GM12873 (cell line): ENCODE results near the gene PSPH.

Source experiments
- TF ChIP-seq, protein P1 (sequence below): IDR thresholded peaks from 2 replicates; pipeline ENCODE4 v1.5.1; 2012; ENCODE audit warnings: low read depth, mild to moderate bottlenecking, moderate library complexity, low read length, control low read depth; ENCODE audit not compliant: insufficient read depth; ENCODE audit errors: missing control alignments

Gene PSPH

DNA sequence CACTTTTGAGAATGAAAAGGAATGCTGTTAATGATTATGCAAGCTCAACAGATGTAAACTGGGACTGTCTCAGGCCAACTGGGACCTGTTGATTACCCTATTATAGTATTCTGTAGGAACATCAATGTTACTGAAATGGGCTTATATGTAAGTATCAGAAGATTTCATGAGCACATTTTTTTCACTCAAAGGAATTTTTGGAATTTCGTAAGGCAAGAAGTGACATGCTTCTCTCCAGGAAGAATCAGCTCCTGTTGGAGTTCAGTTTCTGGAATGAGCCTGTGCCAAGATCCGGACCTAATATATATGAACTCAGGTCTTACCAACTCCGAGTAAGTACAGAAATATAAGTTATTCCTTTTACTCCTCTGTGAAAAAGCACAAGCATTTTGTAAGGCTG is 67.7 kb downstream of the PSPH start:
- TF ChIP-seq, protein P1, sequence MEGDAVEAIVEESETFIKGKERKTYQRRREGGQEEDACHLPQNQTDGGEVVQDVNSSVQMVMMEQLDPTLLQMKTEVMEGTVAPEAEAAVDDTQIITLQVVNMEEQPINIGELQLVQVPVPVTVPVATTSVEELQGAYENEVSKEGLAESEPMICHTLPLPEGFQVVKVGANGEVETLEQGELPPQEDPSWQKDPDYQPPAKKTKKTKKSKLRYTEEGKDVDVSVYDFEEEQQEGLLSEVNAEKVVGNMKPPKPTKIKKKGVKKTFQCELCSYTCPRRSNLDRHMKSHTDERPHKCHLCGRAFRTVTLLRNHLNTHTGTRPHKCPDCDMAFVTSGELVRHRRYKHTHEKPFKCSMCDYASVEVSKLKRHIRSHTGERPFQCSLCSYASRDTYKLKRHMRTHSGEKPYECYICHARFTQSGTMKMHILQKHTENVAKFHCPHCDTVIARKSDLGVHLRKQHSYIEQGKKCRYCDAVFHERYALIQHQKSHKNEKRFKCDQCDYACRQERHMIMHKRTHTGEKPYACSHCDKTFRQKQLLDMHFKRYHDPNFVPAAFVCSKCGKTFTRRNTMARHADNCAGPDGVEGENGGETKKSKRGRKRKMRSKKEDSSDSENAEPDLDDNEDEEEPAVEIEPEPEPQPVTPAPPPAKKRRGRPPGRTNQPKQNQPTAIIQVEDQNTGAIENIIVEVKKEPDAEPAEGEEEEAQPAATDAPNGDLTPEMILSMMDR = no peak

DNA sequence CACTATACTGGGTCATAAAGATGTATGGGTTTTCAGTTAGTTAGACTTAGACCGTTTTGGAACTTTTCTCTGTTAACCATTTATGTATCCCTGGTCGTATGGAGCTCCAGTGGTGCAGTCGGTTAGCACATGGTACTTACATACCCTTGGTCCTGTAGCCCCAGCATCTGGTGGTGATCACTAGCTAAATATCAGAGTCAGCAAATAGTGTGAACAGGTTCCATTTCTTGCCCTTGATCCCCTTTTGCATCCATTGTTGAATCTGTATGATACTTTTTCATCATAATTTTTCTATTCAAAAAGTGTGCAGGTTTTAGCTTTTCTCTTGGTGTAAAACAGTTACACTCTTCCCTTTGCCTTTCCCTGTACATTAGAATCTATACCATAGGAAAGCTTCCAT is 71.0 kb downstream of the PSPH start:
- TF ChIP-seq, protein P1 = no peak

DNA sequence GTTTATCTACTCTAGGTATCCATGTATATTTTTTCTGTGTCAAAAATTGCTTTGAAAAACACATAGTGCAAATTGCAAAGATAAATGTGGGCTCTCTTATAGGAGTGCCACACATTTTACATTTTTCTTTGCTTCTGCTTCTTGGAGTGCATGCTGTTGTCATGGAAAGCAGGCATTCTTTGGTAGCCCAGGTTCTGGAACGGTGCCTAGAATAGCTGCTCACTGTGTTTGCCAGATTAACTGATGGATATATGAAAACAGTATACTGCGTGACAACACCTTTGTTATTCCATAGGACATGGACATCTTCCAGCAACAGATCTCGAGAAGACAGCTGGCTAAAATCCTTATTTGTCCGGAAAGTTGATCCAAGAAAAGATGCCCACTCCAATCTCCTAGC is 73.4 kb downstream of the PSPH start:
- TF ChIP-seq, protein P1 = no peak

DNA sequence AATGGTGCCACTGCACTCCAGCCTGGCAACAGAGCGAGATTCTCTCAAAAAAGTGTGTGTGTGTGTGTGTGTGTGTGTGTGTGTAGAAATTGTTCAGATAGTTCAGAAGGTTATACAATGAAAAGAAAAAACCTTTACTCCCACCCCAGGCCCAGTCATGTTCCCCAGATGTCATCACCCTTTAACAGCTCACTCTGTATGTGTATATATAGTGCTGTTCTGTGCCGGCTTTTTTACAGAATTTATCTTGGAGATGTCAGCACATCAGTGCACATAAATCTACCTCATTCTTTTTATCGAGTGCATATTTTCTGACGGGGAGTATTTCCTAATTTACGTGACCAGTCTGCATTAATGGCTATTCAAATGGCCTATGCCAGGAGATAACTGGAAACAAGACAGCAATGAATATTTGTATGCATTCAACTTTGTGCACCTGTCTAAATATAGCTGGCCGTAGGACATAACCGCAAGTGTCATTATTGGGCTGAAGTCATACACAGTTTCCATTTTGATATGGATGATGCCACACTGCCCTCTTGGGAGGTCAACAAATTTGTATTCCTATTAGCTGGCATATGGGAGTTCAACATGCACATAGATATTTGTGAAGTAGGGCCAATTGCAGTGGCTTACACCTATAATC is 75.1 kb downstream of the PSPH start:
- TF ChIP-seq, protein P1 = no peak

DNA sequence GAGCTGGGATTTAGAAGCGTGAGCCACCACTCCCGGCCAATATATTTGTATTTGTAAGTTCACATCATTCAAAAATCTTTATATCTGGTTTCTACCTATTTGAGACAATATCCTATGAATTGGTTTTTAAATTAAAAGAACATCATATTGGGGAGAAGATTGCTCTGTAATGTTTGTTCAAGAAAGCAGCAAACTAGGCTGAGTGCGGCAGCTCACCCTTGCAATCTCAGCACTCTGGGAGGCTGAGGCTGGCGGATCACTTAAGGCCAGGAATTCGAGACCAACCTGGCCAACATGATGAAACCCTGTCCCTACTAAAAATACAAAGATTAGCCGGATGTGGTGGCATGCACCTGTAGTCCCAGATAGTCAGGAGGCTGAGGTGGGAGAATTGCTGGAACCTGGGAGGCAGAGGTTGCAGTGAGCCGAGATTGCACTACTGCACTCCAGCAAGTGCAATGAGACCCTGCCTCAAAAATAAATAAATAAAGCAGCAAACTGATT is 77.4 kb downstream of the PSPH start:
- TF ChIP-seq, protein P1 = no peak

DNA sequence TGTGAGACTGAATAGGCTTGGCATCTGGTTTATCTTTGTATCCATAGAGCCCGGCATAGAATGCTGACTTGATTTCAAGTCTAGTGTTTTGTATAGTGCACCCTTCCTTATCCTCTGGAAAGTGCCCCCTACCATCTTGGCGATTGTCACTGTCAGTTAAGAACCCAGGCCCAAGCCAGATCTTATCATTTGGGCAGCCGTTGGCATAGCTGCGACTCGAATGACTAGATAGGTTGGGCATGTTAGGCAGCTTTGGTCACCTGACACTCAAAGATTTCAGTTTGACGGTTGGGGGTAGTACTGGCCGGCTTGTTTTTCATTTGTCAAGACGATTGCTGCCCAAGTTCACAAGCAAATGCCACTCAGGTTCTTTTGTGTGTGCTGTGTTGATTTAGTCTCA is 80.3 kb downstream of the PSPH start:
- TF ChIP-seq, protein P1 = no peak

DNA sequence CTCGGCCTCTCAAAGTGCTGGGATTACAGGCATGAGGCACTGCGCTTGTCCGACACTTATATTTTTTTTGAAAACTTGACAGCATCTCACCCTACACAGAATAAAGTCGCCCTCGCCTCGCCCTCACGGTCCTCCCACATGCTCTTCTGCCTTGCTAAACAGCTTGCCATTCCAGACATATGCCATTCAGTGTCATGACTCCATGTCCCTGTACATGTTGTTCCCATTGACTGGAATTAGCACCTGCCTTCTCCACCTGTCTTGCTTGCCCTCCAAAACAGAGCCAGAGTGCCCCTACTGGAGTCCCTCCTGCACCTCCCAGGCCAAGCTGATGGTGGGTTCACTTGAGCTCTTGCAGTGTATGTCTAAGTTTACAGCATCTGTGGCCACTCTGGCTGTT is 80.7 kb downstream of the PSPH start:
- TF ChIP-seq, protein P1 = no peak
